ENCODE data around the gene ATXN10. TPM values are rescaled to one million over a fixed set of nuclear protein-coding genes. Genes with fewer than 3 reads are reported as not detected.

ATXN10 gene
- total and polyA plus RNA-seq, 2 of the 13 experiments (the other 11 are each of a cell fraction or from before 2014, with no cell fraction given) = 60.1 to 194 TPM

GRCh38 chr22:45837508-45837907, 165.9 kb downstream of the ATXN10 start:
- Histone ChIP-seq H3K79me2 (ENCODE audit: insufficient read depth, low read length) (no peaks in the 10 kb centered on the region), H3K4me2 (ENCODE audit: low read depth, low read length) (no peak overlapping the region), H3K9me3 (ENCODE audit: low read length) (no peaks in the 10 kb centered on the region), H3K27me3 (ENCODE audit: control insufficient read depth in 1 of 2, insufficient read depth in 2 of 2, low read length in 2 of 2) (no peaks in the 10 kb centered on the region), H3K27ac (ENCODE audit: extremely low read length, insufficient read depth, low read length) (no peak overlapping the region), H3K9ac (ENCODE audit: insufficient read depth, low read depth, low read length) (no peak overlapping the region), H2AFZ (ENCODE audit: low read length) (no peak overlapping the region), H3K36me3 (replicated peaks in 1 of 2; ENCODE audit: control insufficient read depth in 1 of 2, insufficient read depth in 2 of 2, low read length in 2 of 2) (peaks cover 11 to 32% of the 10 kb centered on the region in 2 experiments), H3K4me3 (replicated peaks in 1 of 3; ENCODE audit: insufficient read depth in 1 of 3, low read depth in 2 of 3, low read length in 3 of 3) (no peak overlapping the region), H4K20me1 (ENCODE audit: insufficient read depth, low read length) (no peaks in the 10 kb centered on the region), H3K4me1 (ENCODE audit: insufficient read depth, low read length) (peaks cover 5% of the 10 kb centered on the region; the same call in 1 of the 2 replicates)
- no peak for DNase-seq (ENCODE audit: low spot score)
- no peak for ATAC-seq
- 95% methylated on average over 7 of the region's 7 CpGs for WGBS (ENCODE audit: low lambda C conversion rate)
- BruUV-seq (replicated peaks) = no TSS peak
- CTCF ChIA-PET (ENCODE audit: low intra/inter-chr PET ratio, low total read pairs) = no interaction called here
- in situ Hi-C loops (cut with HindIII; ENCODE audit: extremely low pct_ligation_motif_present, low pct_unique_long_range_greater_than_20kb) (no loop called here), intact Hi-C loops (cut with micrococcal nuclease; ENCODE audit: unreplicated experiment) (no loop called here)
- POLR2A ChIA-PET = no interaction called here
- FAIRE-seq = no peak
- no peak for TF ChIP-seq ZNF839 (CRISPR knock-in tag; IDR thresholded peaks at IDR 0.05; ENCODE audit: borderline replicate concordance)
- TF ChIP-seq MIER2 (CRISPR knock-in tag; IDR thresholded peaks at IDR 0.05) = no peak
- TF ChIP-seq ZFP91 (CRISPR knock-in tag; IDR thresholded peaks at IDR 0.05; ENCODE audit: borderline replicate concordance) = no peak
- no peak for TF ChIP-seq USF2 (IDR thresholded peaks at IDR 0.05; ENCODE audit: low read depth, low read length)
- TF ChIP-seq USF2 (CRISPR knock-in tag; IDR thresholded peaks at IDR 0.05; ENCODE audit: borderline replicate concordance) = no peak
- TF ChIP-seq ATF4 (CRISPR knock-in tag; IDR thresholded peaks at IDR 0.05) = no peak
- TF ChIP-seq BCLAF1 (IDR thresholded peaks at IDR 0.05) = no peak
- TF ChIP-seq TFDP1 (CRISPR knock-in tag; IDR thresholded peaks at IDR 0.05; ENCODE audit: borderline replicate concordance) = no peak
- TF ChIP-seq RFXANK (CRISPR knock-in tag; IDR thresholded peaks at IDR 0.05) = no peak
- TF ChIP-seq DZIP1 (CRISPR knock-in tag; IDR thresholded peaks at IDR 0.05) = no peak
- TF ChIP-seq SNAI1 (CRISPR knock-in tag; IDR thresholded peaks at IDR 0.05; ENCODE audit: borderline replicate concordance) = no peak
- TF ChIP-seq CEBPG (CRISPR knock-in tag; IDR thresholded peaks at IDR 0.05) = no peak
- TF ChIP-seq ZNF740 (CRISPR knock-in tag; IDR thresholded peaks at IDR 0.05) = no peak

Data from HepG2 (cell line).